Gastrocnemius medialis (tissue), 4 donors: ENCODE measurements around the gene PPARGC1A.

ENCODE experiments used
- POLR2A ChIP-seq, 2 donors: fragments of 450-650 bp; IDR thresholded peaks; one replicate each; pipeline ENCODE4 v1.6.1; 2017; ENCODE audit warnings: antibody characterized with exemption in 2 of 2, mild to moderate bottlenecking in 2 of 2, moderate library complexity in 2 of 2
- TF ChIP-seq, protein P1 (sequence below), 5 experiments: fragments of 450-650 bp in 3 of 5; fragments of 200-600 bp in 2 of 5; sonication (generic) in 2 of 5; IDR thresholded peaks in 4 of 5; conservative IDR thresholded peaks in 1 of 5; 1 replicate in 4 of 5; 2 replicates in 1 of 5; pipeline ENCODE4 v1.5.1; 2016 to 2019; ENCODE audit warnings: antibody characterized with exemption in 5 of 5, mild to moderate bottlenecking in 3 of 5, moderate library complexity in 3 of 5

- TF ChIP-seq, protein P1, sequence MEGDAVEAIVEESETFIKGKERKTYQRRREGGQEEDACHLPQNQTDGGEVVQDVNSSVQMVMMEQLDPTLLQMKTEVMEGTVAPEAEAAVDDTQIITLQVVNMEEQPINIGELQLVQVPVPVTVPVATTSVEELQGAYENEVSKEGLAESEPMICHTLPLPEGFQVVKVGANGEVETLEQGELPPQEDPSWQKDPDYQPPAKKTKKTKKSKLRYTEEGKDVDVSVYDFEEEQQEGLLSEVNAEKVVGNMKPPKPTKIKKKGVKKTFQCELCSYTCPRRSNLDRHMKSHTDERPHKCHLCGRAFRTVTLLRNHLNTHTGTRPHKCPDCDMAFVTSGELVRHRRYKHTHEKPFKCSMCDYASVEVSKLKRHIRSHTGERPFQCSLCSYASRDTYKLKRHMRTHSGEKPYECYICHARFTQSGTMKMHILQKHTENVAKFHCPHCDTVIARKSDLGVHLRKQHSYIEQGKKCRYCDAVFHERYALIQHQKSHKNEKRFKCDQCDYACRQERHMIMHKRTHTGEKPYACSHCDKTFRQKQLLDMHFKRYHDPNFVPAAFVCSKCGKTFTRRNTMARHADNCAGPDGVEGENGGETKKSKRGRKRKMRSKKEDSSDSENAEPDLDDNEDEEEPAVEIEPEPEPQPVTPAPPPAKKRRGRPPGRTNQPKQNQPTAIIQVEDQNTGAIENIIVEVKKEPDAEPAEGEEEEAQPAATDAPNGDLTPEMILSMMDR (IDR thresholded peaks at IDR 0.05 in 4 of 5, conservative IDR thresholded peaks at IDR 0.05 in 1 of 5) = no peak
- no peak for TF ChIP-seq POLR2A (IDR thresholded peaks at IDR 0.05)
Measured at GRCh38 chr4:23762551-23762950, 127.3 kb downstream of the PPARGC1A start.
